ENCODE measurements around the gene HEXA. TPM values are rescaled to one million over a fixed set of nuclear protein-coding genes. Genes with fewer than 3 reads are reported as not detected.

Gene HEXA
- total and polyA plus RNA-seq, 10 donors, result 99.1 to 172 (median 117) TPM

DNA sequence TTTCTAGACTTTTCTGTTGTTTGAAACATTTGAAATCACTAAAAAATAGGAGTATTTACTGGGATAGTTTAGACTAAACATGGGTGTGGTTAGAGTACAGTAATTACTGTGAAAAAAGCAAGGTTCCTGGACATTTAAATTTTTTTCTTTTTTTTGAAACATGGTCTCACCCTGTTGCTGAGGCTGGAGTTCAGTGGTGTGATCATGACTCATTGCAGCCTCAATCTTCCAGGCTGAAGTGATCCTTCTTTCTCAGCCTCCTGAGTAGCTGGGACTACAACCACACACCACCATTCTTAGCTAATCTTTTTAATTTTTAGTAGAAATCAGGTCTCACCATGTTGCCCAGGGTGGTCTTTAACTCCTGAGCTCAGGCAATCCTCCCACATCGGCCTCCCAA, 35.4 kb downstream of the HEXA start:
- 90 to 100% (median 96%) methylated on average over 1 of the region's 1 CpG for WGBS, 5 donors
- peak overlapping the region in 2 of 8 donors; percentile 31 to 51 for H3K27ac ChIP-seq
- TF ChIP-seq POLR2AphosphoS5 (IDR thresholded peaks at IDR 0.05) (no peak), POLR2A (IDR thresholded peaks at IDR 0.05) (no peak)
- TF ChIP-seq, protein P1, sequence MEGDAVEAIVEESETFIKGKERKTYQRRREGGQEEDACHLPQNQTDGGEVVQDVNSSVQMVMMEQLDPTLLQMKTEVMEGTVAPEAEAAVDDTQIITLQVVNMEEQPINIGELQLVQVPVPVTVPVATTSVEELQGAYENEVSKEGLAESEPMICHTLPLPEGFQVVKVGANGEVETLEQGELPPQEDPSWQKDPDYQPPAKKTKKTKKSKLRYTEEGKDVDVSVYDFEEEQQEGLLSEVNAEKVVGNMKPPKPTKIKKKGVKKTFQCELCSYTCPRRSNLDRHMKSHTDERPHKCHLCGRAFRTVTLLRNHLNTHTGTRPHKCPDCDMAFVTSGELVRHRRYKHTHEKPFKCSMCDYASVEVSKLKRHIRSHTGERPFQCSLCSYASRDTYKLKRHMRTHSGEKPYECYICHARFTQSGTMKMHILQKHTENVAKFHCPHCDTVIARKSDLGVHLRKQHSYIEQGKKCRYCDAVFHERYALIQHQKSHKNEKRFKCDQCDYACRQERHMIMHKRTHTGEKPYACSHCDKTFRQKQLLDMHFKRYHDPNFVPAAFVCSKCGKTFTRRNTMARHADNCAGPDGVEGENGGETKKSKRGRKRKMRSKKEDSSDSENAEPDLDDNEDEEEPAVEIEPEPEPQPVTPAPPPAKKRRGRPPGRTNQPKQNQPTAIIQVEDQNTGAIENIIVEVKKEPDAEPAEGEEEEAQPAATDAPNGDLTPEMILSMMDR (IDR thresholded peaks at IDR 0.05 in 8 of 11, conservative IDR thresholded peaks at IDR 0.05 in 3 of 11), result no peak

DNA sequence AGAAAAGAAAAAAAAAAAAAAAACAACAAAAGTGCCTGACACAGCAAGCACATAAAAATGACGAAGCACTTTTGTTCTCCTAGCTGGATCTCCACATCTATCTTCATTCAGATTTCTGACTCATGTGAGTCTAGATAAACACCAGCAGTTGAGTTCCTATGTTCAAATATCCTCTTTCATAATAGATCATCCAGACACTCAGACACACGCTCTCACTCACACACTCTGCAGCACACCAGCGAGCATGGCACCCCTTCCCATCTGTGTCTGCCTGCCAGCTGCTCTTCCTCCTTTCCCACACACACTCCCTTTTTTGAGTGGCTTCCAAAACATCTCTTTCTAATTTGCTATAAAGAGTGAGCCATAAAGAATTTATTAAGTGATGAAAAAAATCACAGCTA, 36.0 kb downstream of the HEXA start:
- intact Hi-C loops (cut with DNase I; ENCODE audit: low total_unique reads), result no loop called here
- TF ChIP-seq, protein P1 (IDR thresholded peaks at IDR 0.05 in 8 of 11, conservative IDR thresholded peaks at IDR 0.05 in 3 of 11), result no peak
- no peak for TF ChIP-seq POLR2A (IDR thresholded peaks at IDR 0.05)
- no peak for TF ChIP-seq POLR2AphosphoS5 (IDR thresholded peaks at IDR 0.05)
- peaks cover 0 to 82% (median 19%) of the 10 kb centered on the region in 6 donors for H3K36me3 ChIP-seq
- H3K9me3 ChIP-seq, result peaks cover 0 to 5% (median 0%) of the 10 kb centered on the region in 8 donors
- H3K4me3 ChIP-seq, result no peak overlapping the region
- H3K27me3 ChIP-seq (replicated peaks in 1 of 7), result no peaks in the 10 kb centered on the region
- 32 to 64% (median 48%) methylated on average over 3 of the region's 3 CpGs for WGBS, 5 donors
- no peak for DNase-seq
- H3K4me1 ChIP-seq, result peaks cover 0 to 17% (median 7%) of the 10 kb centered on the region in 6 donors
- peak overlapping the region in 3 of 8 donors; percentile 31 to 69 (median 51) for H3K27ac ChIP-seq

More for the DNA sequence above, 35.4 kb downstream of the HEXA start:
- H3K9me3 ChIP-seq, result no peaks in the 10 kb centered on the region
- intact Hi-C loops (cut with DNase I; ENCODE audit: low total_unique reads), result no loop called here
- H3K4me3 ChIP-seq, result no peak overlapping the region
- no peak for DNase-seq
- peaks cover 1 to 83% (median 25%) of the 10 kb centered on the region in 6 donors for H3K36me3 ChIP-seq
- H3K4me1 ChIP-seq, result peaks cover 0 to 17% (median 7%) of the 10 kb centered on the region in 6 donors
- H3K27me3 ChIP-seq (replicated peaks in 1 of 7), result no peaks in the 10 kb centered on the region

DNA sequence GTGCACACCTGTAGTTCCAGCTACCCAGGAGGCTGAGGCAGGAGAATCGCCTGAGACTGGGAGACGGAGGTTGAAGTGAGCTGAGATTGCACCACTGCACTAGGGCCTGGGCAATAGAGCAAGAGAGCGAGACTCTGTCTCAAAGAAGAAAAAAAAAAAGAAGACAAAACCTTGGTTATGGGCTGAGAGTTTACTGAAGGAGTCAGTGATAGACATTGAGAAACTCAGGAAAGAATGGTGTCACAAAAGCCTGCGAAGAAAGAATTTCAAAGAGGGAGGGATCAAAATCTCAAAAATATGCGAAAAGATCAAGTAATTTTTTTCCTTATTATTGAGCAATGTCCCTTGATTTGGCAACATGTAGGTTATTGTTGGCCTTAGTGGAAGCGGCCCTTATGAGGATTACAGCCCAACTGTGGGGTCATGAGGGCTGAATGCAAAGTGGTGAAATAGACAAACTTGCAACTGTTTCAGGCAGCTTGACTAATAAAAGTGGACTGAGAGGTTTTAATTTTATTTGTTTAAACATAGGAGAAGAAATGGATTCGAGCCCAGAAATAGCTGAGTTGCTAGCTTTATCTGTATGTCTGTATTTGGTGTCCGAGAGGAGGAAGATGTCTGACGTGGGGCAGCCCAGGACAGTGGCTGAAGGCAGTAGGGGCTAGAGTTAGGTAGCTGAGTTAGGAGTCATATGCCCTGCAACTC, 37.0 kb downstream of the HEXA start:
- Histone ChIP-seq H3K4me3 (no peak overlapping the region), H3K27me3 (replicated peaks in 1 of 7) (no peaks in the 10 kb centered on the region), H3K4me1 (peaks cover 0 to 17% (median 7%) of the 10 kb centered on the region in 6 donors), H3K9me3 (peaks cover 0 to 5% (median 0%) of the 10 kb centered on the region in 8 donors), H3K27ac (peak overlapping the region in 3 of 8 donors; percentile 31 to 69 (median 51)), H3K36me3 (peaks cover 0 to 80% (median 11%) of the 10 kb centered on the region in 6 donors)
- TF ChIP-seq, protein P1 (IDR thresholded peaks at IDR 0.05 in 8 of 11, conservative IDR thresholded peaks at IDR 0.05 in 3 of 11), result no peak
- TF ChIP-seq POLR2A (IDR thresholded peaks at IDR 0.05) (no peak), POLR2AphosphoS5 (IDR thresholded peaks at IDR 0.05) (peak in 1 of 3 donors; percentile 50)
- no peak for DNase-seq
- intact Hi-C loops (cut with DNase I; ENCODE audit: low total_unique reads), result no loop called here
- WGBS, 5 donors, result 54 to 82% (median 69%) methylated on average over 9 of the region's 9 CpGs

DNA sequence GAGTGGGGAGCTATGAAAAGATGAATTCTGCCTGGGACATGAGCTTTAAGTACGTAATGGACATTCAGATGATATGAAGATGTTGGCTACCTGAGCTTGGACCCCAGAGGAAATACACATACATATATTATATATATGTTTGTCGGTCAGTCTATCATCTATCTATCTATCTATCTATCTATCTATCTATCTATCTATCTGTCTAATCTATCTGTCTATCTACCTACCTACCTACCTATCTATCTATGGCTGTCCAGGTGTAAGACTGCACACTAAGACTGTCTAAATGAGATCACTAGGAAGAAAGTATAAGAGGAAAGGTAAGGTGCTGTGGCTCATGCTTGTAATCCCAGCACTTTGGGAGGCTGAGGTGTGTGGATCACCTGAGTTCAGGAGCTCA, 37.7 kb downstream of the HEXA start:
- peak overlapping the region in 3 of 8 donors; percentile 31 to 69 (median 51) for H3K27ac ChIP-seq
- no peak for DNase-seq

More for the DNA sequence above, 37.7 kb downstream of the HEXA start:
- intact Hi-C loops (cut with DNase I; ENCODE audit: low total_unique reads), result no loop called here
- Histone ChIP-seq H3K4me3 (no peak overlapping the region), H3K4me1 (peaks cover 0 to 17% (median 7%) of the 10 kb centered on the region in 6 donors), H3K27me3 (replicated peaks in 1 of 7) (no peaks in the 10 kb centered on the region), H3K36me3 (peaks cover 0 to 77% (median 5%) of the 10 kb centered on the region in 6 donors), H3K9me3 (peaks cover 0 to 5% (median 0%) of the 10 kb centered on the region in 8 donors)
- TF ChIP-seq POLR2AphosphoS5 (IDR thresholded peaks at IDR 0.05), result no peak
- TF ChIP-seq, protein P1 (IDR thresholded peaks at IDR 0.05 in 8 of 11, conservative IDR thresholded peaks at IDR 0.05 in 3 of 11), result no peak
- no peak for TF ChIP-seq POLR2A (IDR thresholded peaks at IDR 0.05)
- WGBS, 5 donors, result 93 to 100% (median 97%) methylated on average over 2 of the region's 2 CpGs
